Measurements from ENCODE around the gene GRK5.

- TF ChIP-seq POLR2A (IDR thresholded peaks at IDR 0.05; ENCODE audit: low read length) (no peak), GATA1 (IDR thresholded peaks at IDR 0.05; ENCODE audit: low read depth, low read length) (no peak)
These were observed 292.9 kb downstream of the GRK5 start for GRCh38 chr10:119500123-119500795.

All from erythroblast (primary cell).